ENCODE measurements around the gene GPX4.

GPX4 gene

DNA sequence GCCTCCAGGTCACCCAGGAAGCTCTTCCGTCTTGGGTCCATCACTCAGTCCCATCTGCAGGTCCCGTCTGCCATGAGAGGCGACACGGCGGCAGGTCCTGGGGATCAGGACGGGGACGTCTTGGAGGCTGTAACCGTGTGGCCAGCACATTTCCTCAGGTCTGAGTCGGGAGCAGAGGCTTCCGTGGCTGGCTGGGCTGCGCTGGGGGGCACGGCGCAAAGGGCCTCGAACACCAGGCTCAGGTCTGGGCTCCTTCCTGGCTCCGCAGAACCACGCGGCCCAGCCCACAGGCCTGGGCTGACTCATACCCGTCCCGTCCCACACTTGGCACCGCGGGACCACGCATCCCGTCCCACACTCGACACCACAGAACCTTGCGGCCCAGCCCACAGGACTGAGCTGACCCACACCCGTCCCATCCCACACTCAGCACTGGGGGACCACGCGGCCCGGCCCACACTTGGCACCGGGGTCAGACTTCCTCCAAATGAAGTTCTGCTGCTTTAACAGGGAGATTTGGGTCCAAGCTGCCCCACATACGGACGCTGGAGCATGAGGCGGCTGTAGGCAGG lies 40.1 kb downstream of the GPX4 start:
- Histone ChIP-seq H3K4me1 (ENCODE audit: insufficient read depth, low read length) (peaks cover 5% of the 10 kb centered on the region; the same call in 1 of the 2 replicates), H3K9ac (ENCODE audit: low read depth, low read length) (no peak overlapping the region), H3K9me3 (ENCODE audit: control insufficient read depth, insufficient read depth, low read length) (no peaks in the 10 kb centered on the region), H3K36me3 (ENCODE audit: insufficient read depth, low read length) (no peaks in the 10 kb centered on the region)

DNA sequence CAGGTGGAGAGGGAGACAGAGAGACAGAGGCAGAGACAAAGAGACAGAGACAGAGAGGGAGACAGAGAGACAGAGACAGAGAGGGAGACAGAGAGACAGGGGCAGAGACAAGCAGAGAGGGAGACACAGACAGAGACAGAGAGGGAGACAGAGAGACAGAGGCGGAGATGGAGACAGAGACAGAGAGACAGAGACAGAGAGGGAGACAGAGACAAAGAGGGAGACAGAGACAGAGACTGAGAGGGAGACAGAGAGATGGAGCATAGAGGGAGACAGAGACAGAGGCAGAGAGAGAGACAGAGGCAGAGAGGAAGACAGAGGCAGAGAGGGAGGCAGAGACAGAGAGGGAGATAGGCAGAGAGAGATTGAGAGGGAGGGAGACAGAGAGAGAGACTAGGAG lies 40.9 kb downstream of the GPX4 start:
- peaks cover 5% of the 10 kb centered on the region; the same call in 1 of the 2 replicates for H3K4me1 ChIP-seq (ENCODE audit: insufficient read depth, low read length)
- no peak overlapping the region for H3K9ac ChIP-seq (ENCODE audit: low read depth, low read length)
- no peaks in the 10 kb centered on the region for H3K36me3 ChIP-seq (ENCODE audit: insufficient read depth, low read length)
- H3K9me3 ChIP-seq (ENCODE audit: control insufficient read depth, insufficient read depth, low read length) = no peaks in the 10 kb centered on the region

DNA sequence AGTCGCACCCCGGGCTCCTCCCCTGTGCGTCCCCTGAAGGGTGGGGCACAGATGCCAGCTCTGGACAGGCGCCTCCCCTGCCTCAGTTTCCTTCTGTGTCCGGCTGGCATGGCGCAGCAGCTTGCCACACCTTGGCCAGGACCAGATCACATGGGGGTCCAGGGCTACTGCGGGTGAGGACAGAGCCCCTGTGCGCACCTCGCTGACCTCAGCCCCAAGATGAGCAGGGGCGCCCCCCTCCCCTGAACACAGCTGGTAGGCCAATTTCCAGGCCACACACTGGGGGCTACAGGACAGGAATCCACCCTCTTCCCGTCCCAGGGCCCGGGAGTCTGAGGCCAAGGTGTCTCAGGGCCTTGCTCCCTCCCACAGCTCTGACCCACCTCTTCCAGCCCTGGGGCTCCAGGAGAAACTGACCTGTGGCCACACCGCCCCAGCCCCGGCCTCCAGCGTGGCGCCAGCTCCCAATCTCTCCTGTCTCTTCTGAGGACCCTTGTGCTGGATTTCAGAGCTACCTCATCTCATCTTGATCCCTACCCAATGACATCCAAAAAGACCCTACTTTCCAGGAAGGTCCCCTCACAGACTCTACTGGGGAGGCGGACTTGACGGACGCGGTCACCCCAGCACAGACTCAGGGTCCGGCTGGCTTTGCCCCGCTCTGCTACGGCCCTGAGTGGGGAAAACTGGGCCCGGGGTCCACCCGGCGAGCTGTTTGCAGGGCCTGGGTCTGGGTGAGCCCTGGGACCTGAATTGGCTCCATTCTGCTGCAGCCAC lies 42.0 kb downstream of the GPX4 start:
- Histone ChIP-seq H3K36me3 (ENCODE audit: insufficient read depth, low read length) (no peaks in the 10 kb centered on the region), H3K4me1 (ENCODE audit: insufficient read depth, low read length) (peaks cover 5% of the 10 kb centered on the region; the same call in 1 of the 2 replicates), H3K9me3 (ENCODE audit: control insufficient read depth, insufficient read depth, low read length) (no peaks in the 10 kb centered on the region), H3K9ac (ENCODE audit: low read depth, low read length) (no peak overlapping the region)

DNA sequence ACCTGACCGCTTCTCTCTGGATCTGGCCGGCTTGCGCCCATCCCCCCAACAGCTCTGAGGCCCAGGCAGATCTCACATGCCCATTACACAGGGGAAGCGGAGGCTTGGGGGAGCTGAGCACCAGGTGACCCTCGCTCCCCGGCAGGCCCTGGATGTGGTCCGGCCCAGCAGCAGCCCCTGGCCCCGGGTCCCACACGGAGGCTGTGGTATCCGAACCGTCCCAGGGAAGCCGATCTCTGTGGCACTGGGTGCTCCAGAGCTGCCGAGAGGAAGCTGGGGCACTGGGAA lies 42.6 kb downstream of the GPX4 start:
- H3K36me3 ChIP-seq (ENCODE audit: insufficient read depth, low read length) = no peaks in the 10 kb centered on the region
- H3K9ac ChIP-seq (ENCODE audit: low read depth, low read length) = no peak overlapping the region

DNA sequence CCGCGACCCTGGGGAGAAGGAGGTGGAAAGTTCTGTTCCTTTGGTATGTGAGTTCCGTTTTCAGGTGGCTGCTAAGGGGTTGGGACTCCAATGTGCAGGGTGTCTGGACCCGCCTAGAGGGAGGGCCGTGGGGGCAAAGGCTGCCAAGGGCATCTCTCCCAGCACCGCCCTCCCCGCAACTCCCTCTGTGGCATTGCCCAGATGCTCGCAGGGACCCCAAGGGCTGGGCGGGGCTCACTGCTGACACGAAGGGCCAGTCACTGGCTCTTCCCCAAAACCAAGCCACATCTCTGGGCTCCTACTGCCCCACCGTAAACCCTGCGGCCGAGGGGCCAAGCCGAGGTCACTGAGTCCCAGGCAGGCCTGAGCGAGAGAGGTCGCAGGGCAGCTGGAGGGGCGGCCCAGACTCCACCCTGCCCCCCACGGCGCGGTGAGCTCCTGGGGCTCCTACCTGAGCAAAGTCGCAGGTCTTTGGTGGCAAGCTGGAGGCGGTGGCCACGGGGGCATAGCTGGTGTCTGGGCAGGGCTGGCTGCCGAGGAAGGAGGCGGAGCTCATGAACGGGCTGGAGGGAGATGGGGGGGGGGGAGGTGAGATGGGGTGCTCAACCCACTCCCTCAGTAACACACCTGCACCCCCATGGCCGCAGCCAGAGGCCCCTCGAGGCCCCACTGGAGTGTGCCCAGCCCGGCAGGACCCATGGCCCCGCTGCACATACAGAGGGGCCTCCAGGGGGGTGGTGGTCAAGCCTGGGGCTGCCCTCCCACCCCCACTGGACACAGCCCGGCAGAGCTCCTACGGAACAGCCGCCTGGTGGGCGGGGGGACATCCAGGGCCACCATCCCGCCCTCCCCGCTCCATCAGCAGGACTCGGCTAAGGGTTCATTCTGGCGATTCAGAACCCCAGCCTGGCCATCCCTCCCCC lies 43.3 kb downstream of the GPX4 start:
- Histone ChIP-seq H3K9me3 (ENCODE audit: control insufficient read depth, insufficient read depth, low read length) (no peaks in the 10 kb centered on the region), H3K4me1 (ENCODE audit: insufficient read depth, low read length) (peaks cover 5% of the 10 kb centered on the region; the same call in 1 of the 2 replicates), H3K36me3 (ENCODE audit: insufficient read depth, low read length) (no peaks in the 10 kb centered on the region), H3K9ac (ENCODE audit: low read depth, low read length) (no peak overlapping the region)

More for the DNA sequence above, 42.6 kb downstream of the GPX4 start:
- no peaks in the 10 kb centered on the region for H3K9me3 ChIP-seq (ENCODE audit: control insufficient read depth, insufficient read depth, low read length)
- H3K4me1 ChIP-seq (ENCODE audit: insufficient read depth, low read length) = peaks cover 5% of the 10 kb centered on the region; the same call in 1 of the 2 replicates

DNA sequence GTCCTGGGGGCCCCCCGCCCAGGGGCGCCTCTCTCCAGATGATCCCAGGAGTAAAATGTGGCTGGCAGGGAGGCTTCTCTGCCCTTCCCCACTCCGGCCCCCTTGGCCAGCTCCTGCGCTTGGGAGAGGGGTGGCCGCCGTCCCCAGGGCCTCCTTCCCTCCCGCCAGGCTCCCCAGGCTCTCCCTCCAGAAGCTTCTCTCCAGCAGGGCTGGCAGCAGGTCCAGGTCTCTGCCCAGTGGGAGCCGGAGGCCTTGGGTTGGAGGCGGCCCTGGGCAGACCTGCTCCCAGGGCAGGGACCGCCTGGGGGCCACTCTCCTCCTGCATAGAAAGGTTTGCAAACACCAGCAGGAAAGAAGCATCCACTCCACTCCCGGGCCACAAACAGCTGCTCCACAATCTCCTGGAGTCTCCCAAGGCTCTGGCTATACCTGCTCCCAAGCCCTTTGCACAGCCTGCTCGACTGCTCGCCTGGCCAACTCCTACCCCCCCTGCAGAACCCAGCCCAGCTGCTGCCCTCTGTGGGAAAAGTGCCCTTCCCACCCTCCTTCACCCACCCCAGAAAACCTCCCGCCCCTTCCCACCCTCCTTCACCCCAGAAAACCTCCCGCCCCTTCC lies 44.2 kb downstream of the GPX4 start:
- no peaks in the 10 kb centered on the region for H3K9me3 ChIP-seq (ENCODE audit: control insufficient read depth, insufficient read depth, low read length)
- H3K4me1 ChIP-seq (ENCODE audit: insufficient read depth, low read length) = peaks cover 5% of the 10 kb centered on the region; the same call in 1 of the 2 replicates
- no peak overlapping the region for H3K9ac ChIP-seq (ENCODE audit: low read depth, low read length)
- no peaks in the 10 kb centered on the region for H3K36me3 ChIP-seq (ENCODE audit: insufficient read depth, low read length)

DNA sequence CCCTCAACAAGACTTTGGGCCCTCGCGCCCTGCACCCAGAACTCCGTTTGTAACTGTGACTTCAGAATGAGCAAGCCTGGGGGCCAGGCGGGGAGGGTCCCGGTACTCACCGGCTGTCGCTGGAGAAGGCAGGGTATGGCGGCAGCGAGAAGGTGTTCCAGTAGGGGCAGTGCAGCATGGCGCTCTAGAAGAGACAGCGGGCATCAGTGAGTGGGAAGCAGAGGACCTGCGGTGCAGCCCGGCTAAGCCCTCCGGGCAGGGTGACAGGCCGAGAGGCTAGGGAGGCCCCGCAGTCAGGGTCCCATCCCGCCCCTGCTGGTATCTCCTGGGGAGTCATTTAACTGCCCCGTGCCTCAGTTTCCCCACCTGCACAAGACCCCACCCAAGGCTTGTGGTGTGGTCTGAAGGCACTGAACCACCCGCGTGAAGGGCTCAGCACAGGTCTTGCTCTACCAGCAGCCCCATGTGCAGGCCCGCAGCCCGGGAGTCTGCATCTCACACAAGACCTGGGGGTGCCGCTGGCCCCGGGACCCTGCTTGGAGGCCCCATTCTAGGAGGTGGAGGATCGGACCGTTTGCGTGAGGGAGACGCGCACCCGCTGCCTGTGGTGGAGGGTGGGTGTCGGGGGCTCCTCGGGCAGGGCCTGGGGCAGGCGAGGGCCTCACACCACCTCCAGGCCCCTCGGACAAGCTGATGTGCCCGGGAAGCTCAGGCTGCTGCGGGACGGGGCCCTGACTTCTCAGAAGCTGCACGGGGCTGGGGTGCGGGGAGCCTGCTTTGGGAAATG lies 45.7 kb downstream of the GPX4 start:
- Histone ChIP-seq H3K36me3 (ENCODE audit: insufficient read depth, low read length) (no peaks in the 10 kb centered on the region), H3K9ac (ENCODE audit: low read depth, low read length) (no peak overlapping the region), H3K4me1 (ENCODE audit: insufficient read depth, low read length) (peaks cover 5% of the 10 kb centered on the region; the same call in 1 of the 2 replicates), H3K9me3 (ENCODE audit: control insufficient read depth, insufficient read depth, low read length) (no peaks in the 10 kb centered on the region)

DNA sequence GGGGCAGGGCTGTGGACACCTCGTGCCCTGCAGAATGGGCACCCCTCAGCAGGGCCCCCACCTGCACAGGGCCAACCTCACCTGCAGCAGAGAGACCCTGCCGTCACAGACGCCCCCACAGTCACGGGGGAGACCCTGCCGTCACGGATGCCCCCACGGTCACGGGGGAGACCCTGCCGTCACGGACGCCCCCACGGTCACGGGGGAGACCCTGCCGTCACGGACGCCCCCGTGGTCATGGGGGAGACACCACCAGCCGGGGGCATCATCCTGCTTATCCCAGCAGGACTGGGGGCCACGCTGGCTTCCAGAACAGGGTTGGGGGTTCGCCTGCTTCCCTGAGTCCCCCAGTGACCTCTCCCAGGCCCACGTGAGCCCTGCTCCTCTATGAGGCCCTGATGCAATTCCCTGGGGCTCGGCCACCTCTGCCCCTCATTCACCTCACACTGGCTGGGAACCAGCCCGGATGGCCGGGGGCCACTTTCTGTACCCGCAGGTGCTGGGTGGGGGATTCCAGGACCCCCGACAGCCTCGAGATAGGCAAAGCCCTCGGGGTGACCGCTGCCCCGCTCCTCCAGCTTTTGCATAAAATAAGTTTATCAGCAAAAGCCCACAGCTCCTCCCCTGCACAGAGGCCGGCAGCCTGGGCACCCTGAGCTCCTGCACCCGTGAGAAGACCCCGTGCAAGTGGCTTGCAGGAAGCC lies 46.7 kb downstream of the GPX4 start:
- Histone ChIP-seq H3K36me3 (ENCODE audit: insufficient read depth, low read length) (no peaks in the 10 kb centered on the region), H3K9me3 (ENCODE audit: control insufficient read depth, insufficient read depth, low read length) (no peaks in the 10 kb centered on the region), H3K9ac (ENCODE audit: low read depth, low read length) (no peak overlapping the region), H3K4me1 (ENCODE audit: insufficient read depth, low read length) (peaks cover 5% of the 10 kb centered on the region; the same call in 1 of the 2 replicates)

DNA sequence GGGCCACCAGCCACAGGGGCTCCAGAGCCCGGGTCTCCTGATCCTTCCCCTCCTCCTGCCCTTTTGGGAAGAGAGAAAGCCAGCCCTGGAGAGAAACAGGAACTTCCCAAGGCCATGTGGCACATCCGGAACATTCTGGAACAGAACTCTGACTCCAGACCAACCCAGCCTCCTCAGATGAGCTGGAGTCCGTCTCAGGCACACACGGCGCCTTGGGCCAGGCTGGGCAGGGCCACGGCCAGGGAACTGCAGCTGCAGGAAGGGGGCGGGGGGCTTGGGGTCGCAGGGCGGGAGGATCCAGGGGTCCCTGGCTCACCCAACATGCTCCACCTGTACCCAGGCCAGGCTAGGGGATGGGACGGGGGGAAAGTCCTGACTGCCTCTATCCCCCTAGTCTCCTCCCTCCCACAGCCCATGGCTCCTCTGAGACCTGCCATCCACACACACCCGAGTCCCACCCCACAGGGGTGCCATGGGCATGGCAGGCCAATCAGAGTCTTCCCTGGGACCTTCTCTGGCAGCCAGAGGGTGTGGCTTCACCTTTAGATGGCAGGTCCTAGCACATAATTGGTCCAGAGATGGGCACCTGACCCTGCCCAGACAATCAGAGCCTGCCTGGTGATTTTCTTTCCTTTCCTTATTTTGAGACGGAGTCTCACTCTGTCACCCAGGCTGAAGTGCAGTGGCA lies 47.4 kb downstream of the GPX4 start:
- peaks cover 5% of the 10 kb centered on the region; the same call in 1 of the 2 replicates for H3K4me1 ChIP-seq (ENCODE audit: insufficient read depth, low read length)
- no peaks in the 10 kb centered on the region for H3K9me3 ChIP-seq (ENCODE audit: control insufficient read depth, insufficient read depth, low read length)
- H3K36me3 ChIP-seq (ENCODE audit: insufficient read depth, low read length) = no peaks in the 10 kb centered on the region
- H3K9ac ChIP-seq (ENCODE audit: low read depth, low read length) = no peak overlapping the region

DNA sequence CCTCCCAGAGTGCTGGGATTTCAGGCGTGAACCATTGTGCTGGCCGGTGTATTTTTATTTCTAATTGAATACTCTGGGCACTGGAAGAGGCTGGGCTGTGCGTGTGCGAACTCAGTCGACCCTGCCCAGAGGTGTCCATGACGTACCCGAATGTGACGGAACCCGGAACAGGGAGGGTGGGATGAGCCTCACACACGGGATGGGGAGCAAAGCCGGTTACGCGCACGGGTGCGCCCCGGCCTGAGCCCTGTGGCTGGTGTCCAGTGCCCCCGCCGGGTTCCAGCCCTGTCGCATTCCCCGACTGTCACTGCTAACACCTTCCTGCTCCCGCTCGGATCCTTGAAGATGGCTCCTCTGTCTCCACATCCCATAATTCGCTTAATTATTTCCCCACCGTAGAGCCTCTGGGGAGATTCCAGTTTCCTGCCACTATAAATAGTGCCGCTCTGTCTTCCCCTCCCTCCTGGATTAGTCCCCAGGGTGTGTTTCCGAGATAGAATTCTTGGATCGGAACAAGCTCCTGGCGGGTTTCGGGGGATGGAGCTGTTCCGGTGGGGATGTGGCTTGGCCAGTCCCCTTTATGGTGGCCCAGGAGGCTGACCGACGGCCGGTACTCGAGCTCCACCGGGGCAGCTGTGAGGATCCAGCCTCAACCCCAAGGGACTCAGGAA lies 48.3 kb downstream of the GPX4 start:
- no peak overlapping the region for H3K9ac ChIP-seq (ENCODE audit: low read depth, low read length)
- H3K9me3 ChIP-seq (ENCODE audit: control insufficient read depth, insufficient read depth, low read length) = no peaks in the 10 kb centered on the region
- H3K4me1 ChIP-seq (ENCODE audit: insufficient read depth, low read length) = peaks cover 5% of the 10 kb centered on the region; the same call in 1 of the 2 replicates
- H3K36me3 ChIP-seq (ENCODE audit: insufficient read depth, low read length) = no peaks in the 10 kb centered on the region

DNA sequence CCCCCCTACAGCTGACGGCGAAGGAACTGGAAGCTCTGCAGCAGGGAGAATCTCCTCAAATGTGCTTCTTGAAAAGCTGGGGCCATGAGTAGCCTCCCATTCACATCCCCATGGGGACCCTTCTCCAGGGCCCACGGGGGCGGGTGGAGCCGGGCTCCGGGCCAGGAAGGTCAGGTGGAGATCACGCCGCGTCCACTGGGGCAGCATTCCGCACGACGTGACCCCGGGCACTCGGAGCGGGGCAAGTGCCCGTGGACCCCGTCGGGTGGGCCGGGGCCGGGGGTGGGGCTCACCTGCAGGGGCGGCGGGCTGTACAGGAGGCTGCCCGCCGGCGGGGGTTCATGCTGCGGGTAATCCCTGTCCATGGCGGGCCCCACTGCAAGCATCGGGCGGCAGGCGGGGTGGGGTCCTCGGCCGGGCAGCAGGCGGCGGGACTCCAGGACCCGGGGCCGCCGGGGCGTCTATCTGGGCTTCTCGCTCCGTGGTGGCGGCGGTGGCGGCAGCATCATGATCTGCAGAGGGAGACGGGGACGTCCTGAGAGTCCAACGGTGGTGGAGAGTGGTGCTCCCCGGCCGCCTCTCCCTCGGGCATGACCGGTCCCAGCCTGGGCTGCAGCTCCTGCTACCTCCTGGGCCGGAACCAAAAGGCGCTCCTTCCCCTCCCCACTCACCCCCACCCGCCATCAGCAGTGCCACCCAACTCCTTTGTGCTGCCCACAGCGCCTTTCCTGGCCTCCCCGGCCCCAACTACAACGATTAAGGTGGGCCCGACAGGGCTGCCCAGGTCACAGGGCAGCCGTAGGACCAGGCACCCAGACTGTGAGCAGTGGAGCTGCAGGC lies 50.3 kb downstream of the GPX4 start:
- no peaks in the 10 kb centered on the region for H3K4me1 ChIP-seq (ENCODE audit: insufficient read depth, low read length)
- no peaks in the 10 kb centered on the region for H3K36me3 ChIP-seq (ENCODE audit: insufficient read depth, low read length)
- H3K9me3 ChIP-seq (ENCODE audit: control insufficient read depth, insufficient read depth, low read length) = no peaks in the 10 kb centered on the region
- no peak overlapping the region for H3K9ac ChIP-seq (ENCODE audit: low read depth, low read length)
